Endothelial cell (in vitro differentiated cells): ENCODE results near the gene TMEM98. TPM values are rescaled to one million over a fixed set of nuclear protein-coding genes. Genes with fewer than 3 reads are reported as not detected.
"Not testable (repeated sequence)": the region's sequence is repeated elsewhere in the genome, so short reads cannot be mapped to it uniquely, and the experiment has no call there.

Source experiments
- DNase-seq: peaks from one replicate; pipeline ENCODE4 v3.0.0; 2021; ENCODE audit warnings: low spot score
- H3K27ac Mint-ChIP-seq: one replicate; pipeline ENCODE4 v1.8.0; 2021; ENCODE audit warnings: mixed read lengths, inconsistent platforms; ENCODE audit not compliant: unreplicated experiment
- H3K27me3 Mint-ChIP-seq: one replicate; pipeline ENCODE4 v1.8.0; 2021; ENCODE audit warnings: mild to moderate bottlenecking, moderate library complexity, mixed read lengths, inconsistent platforms; ENCODE audit not compliant: unreplicated experiment
- H3K36me3 Mint-ChIP-seq: one replicate; pipeline ENCODE4 v1.8.0; 2021; ENCODE audit warnings: mild to moderate bottlenecking, low read depth, mixed read lengths, inconsistent platforms; ENCODE audit not compliant: unreplicated experiment
- H3K4me1 Mint-ChIP-seq: one replicate; pipeline ENCODE4 v1.8.0; 2021; ENCODE audit warnings: mild to moderate bottlenecking, mixed read lengths, inconsistent platforms; ENCODE audit not compliant: unreplicated experiment
- H3K4me3 Mint-ChIP-seq: one replicate; pipeline ENCODE4 v1.8.0; 2021; ENCODE audit warnings: mild to moderate bottlenecking, mixed read lengths, inconsistent platforms; ENCODE audit not compliant: unreplicated experiment
- H3K9me3 Mint-ChIP-seq: one replicate; pipeline ENCODE4 v1.8.0; 2021; ENCODE audit warnings: mixed read lengths, inconsistent platforms; ENCODE audit not compliant: unreplicated experiment
- CTCF ChIP-seq: fragments of 200-600 bp; sonication (generic); IDR thresholded peaks from one replicate; pipeline ENCODE4 v1.5.0; 2021; ENCODE audit warnings: antibody characterized with exemption; ENCODE audit not compliant: unreplicated experiment
- total RNA-seq: library from RNA; stranded (reverse); fragmentation: NEBNext Ultra II Directional; extraction: Animal tissue kit (Norgen Biotek cat#: 25700); gene quantifications from one replicate; pipeline ENCODE4 v1.2.1, GENCODE V29; 2021; ENCODE audit not compliant: unreplicated experiment

The TMEM98 gene
- total RNA-seq, 1 donor from 2014 or later: 84.2 TPM

DNA sequence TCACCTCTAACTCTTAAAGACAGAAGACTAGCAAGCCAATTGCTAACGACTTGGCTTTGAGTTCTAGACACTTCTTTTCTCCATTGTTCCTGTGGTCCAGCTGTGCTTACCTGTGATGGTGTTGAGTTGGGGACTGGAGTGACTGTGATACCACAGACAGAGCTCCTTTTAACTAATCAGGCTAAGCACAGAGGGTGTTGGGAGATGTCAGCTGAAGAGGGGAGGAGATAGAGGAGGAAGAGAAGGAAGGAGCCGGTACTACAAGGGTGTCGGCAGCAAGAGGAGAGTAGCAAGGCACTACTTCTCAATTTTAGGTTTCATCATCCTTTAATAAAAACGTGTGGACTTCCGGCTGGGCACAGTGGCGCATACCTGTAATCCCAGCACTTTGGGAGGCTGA, 45.9 kb upstream of the TMEM98 start:
- Mint-ChIP-seq H3K4me1 (no peaks in the 10 kb centered on the region), H3K36me3 (no peaks in the 10 kb centered on the region), H3K9me3 (no peaks in the 10 kb centered on the region), H3K4me3 (no peak overlapping the region), H3K27me3 (peaks cover 5% of the 10 kb centered on the region), H3K27ac (no peak overlapping the region)
- no peak for TF ChIP-seq CTCF
- no peak for DNase-seq

- no peaks in the 10 kb centered on the region for H3K36me3 Mint-ChIP-seq
- DNase-seq: no peak
- no peak overlapping the region for H3K4me3 Mint-ChIP-seq
- H3K27ac Mint-ChIP-seq: no peak overlapping the region
- TF ChIP-seq CTCF: no peak
- peaks cover 1% of the 10 kb centered on the region for H3K27me3 Mint-ChIP-seq
- no peaks in the 10 kb centered on the region for H3K9me3 Mint-ChIP-seq
- H3K4me1 Mint-ChIP-seq: no peaks in the 10 kb centered on the region
These were observed 45.2 kb upstream of the TMEM98 start for GRCh38 chr17:32882734-32883133.

- not testable (repeated sequence) for H3K4me3 Mint-ChIP-seq, H3K27me3 Mint-ChIP-seq, DNase-seq, H3K9me3 Mint-ChIP-seq, H3K4me1 Mint-ChIP-seq, H3K36me3 Mint-ChIP-seq, H3K27ac Mint-ChIP-seq
These were observed 41.0 kb upstream of the TMEM98 start for GRCh38 chr17:32886951-32887350.

- DNase-seq, H3K27me3 Mint-ChIP-seq, H3K4me3 Mint-ChIP-seq, H3K9me3 Mint-ChIP-seq, H3K36me3 Mint-ChIP-seq, H3K4me1 Mint-ChIP-seq, H3K27ac Mint-ChIP-seq: not testable (repeated sequence)
These were observed 40.5 kb upstream of the TMEM98 start for GRCh38 chr17:32887410-32887809.

GRCh38 chr17:32894245-32894644, 33.7 kb upstream of the TMEM98 start:
- no peak for TF ChIP-seq CTCF
- no peak overlapping the region for H3K27ac Mint-ChIP-seq
- no peaks in the 10 kb centered on the region for H3K9me3 Mint-ChIP-seq
- H3K36me3 Mint-ChIP-seq: no peaks in the 10 kb centered on the region
- H3K27me3 Mint-ChIP-seq: peaks cover 2% of the 10 kb centered on the region
- H3K4me3 Mint-ChIP-seq: no peak overlapping the region
- peaks cover 4% of the 10 kb centered on the region for H3K4me1 Mint-ChIP-seq
- no peak for DNase-seq

DNA sequence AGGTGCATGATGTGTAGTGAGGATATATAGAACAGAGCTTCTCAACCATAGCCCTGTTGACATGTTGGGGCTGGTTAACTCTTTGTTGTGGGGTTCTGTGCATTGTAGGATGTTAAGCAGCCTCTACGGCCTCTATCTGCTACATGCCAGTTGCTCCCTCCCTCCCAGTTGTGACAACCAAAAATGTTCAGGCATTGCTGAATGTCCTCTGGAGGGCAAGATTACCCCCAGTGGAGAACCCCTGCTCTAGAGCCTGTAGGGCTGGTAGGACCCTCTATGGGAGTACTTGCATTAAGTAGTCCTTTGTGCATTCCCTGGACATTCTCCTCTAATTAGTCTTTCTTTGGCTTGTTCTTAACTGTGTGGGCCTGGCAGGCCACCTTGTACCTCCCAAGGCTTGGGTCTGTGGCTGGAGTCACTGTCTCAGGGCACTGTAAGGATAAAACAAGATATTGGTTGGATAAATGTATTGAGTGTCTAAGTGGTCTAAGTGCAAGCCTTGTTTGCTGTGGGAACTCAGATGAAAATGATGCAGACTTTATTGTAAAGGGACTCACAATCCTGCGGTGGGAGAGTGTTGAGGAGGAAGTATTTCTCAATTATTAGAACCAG, 31.2 kb upstream of the TMEM98 start:
- Mint-ChIP-seq H3K4me1 (peaks cover 4% of the 10 kb centered on the region), H3K27me3 (peaks cover 2% of the 10 kb centered on the region), H3K4me3 (no peak overlapping the region), H3K9me3 (no peaks in the 10 kb centered on the region), H3K27ac (no peak overlapping the region), H3K36me3 (no peaks in the 10 kb centered on the region)
- no peak for TF ChIP-seq CTCF
- no peak for DNase-seq
